ENCODE measurements around the gene GYPC.

DNA sequence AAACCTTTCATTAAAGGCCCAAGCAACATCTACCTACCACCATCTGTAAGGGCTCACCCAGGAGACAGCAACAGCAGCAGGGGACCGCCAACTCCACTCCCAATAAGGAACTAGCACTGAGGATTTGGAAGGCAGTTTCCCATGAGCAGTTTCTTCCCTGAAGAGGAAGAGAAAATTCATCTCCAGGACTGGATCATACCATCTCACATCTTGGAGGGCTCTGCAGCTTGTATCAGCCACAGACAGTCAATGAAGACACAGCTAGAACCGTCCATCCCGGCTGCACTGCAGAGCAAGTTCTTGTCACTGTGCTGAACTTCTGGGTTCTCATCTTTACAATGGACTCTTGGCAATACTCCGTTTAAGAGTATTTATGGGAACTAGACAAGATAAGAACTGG, 2.8 kb upstream of the GYPC start:
- no peak for TF ChIP-seq EZH2phosphoT487 (IDR thresholded peaks at IDR 0.05; ENCODE audit: borderline replicate concordance)
- TF ChIP-seq, protein P1, sequence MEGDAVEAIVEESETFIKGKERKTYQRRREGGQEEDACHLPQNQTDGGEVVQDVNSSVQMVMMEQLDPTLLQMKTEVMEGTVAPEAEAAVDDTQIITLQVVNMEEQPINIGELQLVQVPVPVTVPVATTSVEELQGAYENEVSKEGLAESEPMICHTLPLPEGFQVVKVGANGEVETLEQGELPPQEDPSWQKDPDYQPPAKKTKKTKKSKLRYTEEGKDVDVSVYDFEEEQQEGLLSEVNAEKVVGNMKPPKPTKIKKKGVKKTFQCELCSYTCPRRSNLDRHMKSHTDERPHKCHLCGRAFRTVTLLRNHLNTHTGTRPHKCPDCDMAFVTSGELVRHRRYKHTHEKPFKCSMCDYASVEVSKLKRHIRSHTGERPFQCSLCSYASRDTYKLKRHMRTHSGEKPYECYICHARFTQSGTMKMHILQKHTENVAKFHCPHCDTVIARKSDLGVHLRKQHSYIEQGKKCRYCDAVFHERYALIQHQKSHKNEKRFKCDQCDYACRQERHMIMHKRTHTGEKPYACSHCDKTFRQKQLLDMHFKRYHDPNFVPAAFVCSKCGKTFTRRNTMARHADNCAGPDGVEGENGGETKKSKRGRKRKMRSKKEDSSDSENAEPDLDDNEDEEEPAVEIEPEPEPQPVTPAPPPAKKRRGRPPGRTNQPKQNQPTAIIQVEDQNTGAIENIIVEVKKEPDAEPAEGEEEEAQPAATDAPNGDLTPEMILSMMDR (conservative IDR thresholded peaks at IDR 0.05; ENCODE audit: low read length), result no peak
